GM12878 (cell line): ENCODE results near the gene HSP90AB1. TPM values are rescaled to one million over a fixed set of nuclear protein-coding genes. Genes with fewer than 3 reads are reported as not detected.
A peak's percentile ranks its signal among the peaks of the same experiment; 100 is the strongest.

Experiments used
- BHLHE40 ChIP-seq, 2 experiments: fragments of 450-650 bp in 1 of 2; IDR thresholded peaks; 2 replicates each; pipeline ENCODE4 v1.6.1; 2011 to 2017; ENCODE audit warnings: low read depth in 2 of 2, borderline replicate concordance in 1 of 2, improper control_type of control experiment in 1 of 2, low read length in 1 of 2, mild to moderate bottlenecking in 1 of 2
- E2F8 ChIP-seq: fragments of 450-650 bp; IDR thresholded peaks from 2 replicates; pipeline ENCODE4 v1.6.1; 2018; ENCODE audit warnings: mild to moderate bottlenecking, low read depth, moderate library complexity; ENCODE audit not compliant: partially characterized antibody
- EP300 ChIP-seq, 2 experiments: fragments of 150-350 bp in 1 of 2; IDR thresholded peaks; 2 replicates each; pipeline ENCODE4 v1.6.1; 2011 to 2012; ENCODE audit warnings: low read depth in 2 of 2, low read length in 2 of 2, borderline replicate concordance in 1 of 2, improper control_type of control experiment in 1 of 2, inconsistent platforms in 1 of 2; ENCODE audit not compliant: control insufficient read depth in 1 of 2
- ETV6 ChIP-seq, 2 experiments: fragments of 450-650 bp in 1 of 2; IDR thresholded peaks in 1 of 2; conservative IDR thresholded peaks in 1 of 2; 2 replicates each; pipeline ENCODE4 v1.6.1; 2014; ENCODE audit warnings: antibody characterized with exemption in 1 of 2, borderline replicate concordance in 1 of 2, low read depth in 1 of 2, mild to moderate bottlenecking in 1 of 2, moderate library complexity in 1 of 2
- MEF2B ChIP-seq: fragments of 450-650 bp; IDR thresholded peaks from 2 replicates; pipeline ENCODE4 v1.6.1; 2018; ENCODE audit warnings: mild to moderate bottlenecking, moderate library complexity; ENCODE audit not compliant: partially characterized antibody, poor library complexity, severe bottlenecking
- NFIC ChIP-seq: IDR thresholded peaks from 2 replicates; pipeline ENCODE4 v1.6.1; 2012; ENCODE audit warnings: low read depth, mild to moderate bottlenecking, inconsistent platforms, low read length, moderate library complexity
- NR2C1 ChIP-seq: fragments of 450-650 bp; IDR thresholded peaks from 2 replicates; pipeline ENCODE4 v1.6.1; 2017; ENCODE audit warnings: antibody characterized with exemption, mild to moderate bottlenecking, moderate library complexity
- NR2F1 ChIP-seq: fragments of 450-650 bp; conservative IDR thresholded peaks from 2 replicates; pipeline ENCODE4 v1.6.1; 2017; ENCODE audit warnings: mild to moderate bottlenecking
- POU2F2 ChIP-seq: IDR thresholded peaks from 3 replicates; pipeline ENCODE4 v1.6.1; 2011; ENCODE audit warnings: low read depth, mild to moderate bottlenecking, low read length, borderline replicate concordance
- RELA ChIP-seq: fragments of 450-650 bp; IDR thresholded peaks from 2 replicates; pipeline ENCODE4 v1.8.0; 2014; ENCODE audit warnings: borderline replicate concordance; ENCODE audit not compliant: partially characterized antibody
- SPI1 ChIP-seq: IDR thresholded peaks from 2 replicates; pipeline ENCODE4 v1.6.1; 2011; ENCODE audit warnings: low read depth, mild to moderate bottlenecking, low read length, moderate library complexity, borderline replicate concordance; ENCODE audit not compliant: insufficient read depth
- TCF12 ChIP-seq: IDR thresholded peaks from 2 replicates; pipeline ENCODE4 v1.6.1; 2011; ENCODE audit warnings: low read depth, mild to moderate bottlenecking, low read length
- ZNF384 ChIP-seq: IDR thresholded peaks from 2 replicates; pipeline ENCODE4 v1.6.1; 2012; ENCODE audit warnings: low read depth, mild to moderate bottlenecking, low read length, improper control_type of control experiment, borderline replicate concordance
- ZNF592 ChIP-seq: fragments of 450-650 bp; IDR thresholded peaks from 2 replicates; pipeline ENCODE4 v1.6.1; 2017; ENCODE audit warnings: mild to moderate bottlenecking, moderate library complexity
- ZNF687 ChIP-seq: fragments of 450-650 bp; IDR thresholded peaks from 2 replicates; pipeline ENCODE4 v1.6.1; 2017; ENCODE audit warnings: mild to moderate bottlenecking, moderate library complexity
- polyA plus RNA-seq, 11 experiments: library from polyadenylated mRNA; depleted of rRNA in 4 of 11; unstranded in 6 of 11; stranded (reverse) in 5 of 11; fragments of >200 nt; fragmentation: Nextera tagmentation in 4 of 11; fragmentation: Illumina TruSeq in 1 of 11; extraction: Ambion mirVana in 4 of 11; extraction: Trizol in 1 of 11; gene quantifications; 1 replicate in 1 of 11; 2 replicates in 10 of 11; pipeline versions ENCODE4 v1.2.1 to v1.2.3, GENCODE V29; 2011 to 2016; ENCODE audit warnings: inconsistent platforms in 2 of 11, missing spikeins in 2 of 11, low read depth in 1 of 11
- total RNA-seq, 4 experiments: library from RNA; depleted of rRNA in 3 of 4; stranded (reverse); fragments of >200 nt in 3 of 4; fragmentation: Illumina TruSeq in 1 of 4; extraction: Trizol in 1 of 4; gene quantifications; 2 replicates each; pipeline versions ENCODE4 v1.2.1 to v1.2.3, GENCODE V29; 2013 to 2021

HSP90AB1 gene
- total and polyA plus RNA-seq, 10 of the 15 experiments (the other 5 are each of a cell fraction or from before 2014, with no cell fraction given), result 988 to 1,682 (median 1,146) TPM

- peak; percentile 86 for TF ChIP-seq ZNF592
- peak; percentile 65 for TF ChIP-seq MEF2B
- TF ChIP-seq BHLHE40 (IDR thresholded peaks at IDR 0.05; ENCODE audit: borderline replicate concordance in 1 of 2, low read depth in 2 of 2, low read length in 1 of 2), result peak; percentile 55 to 60; a peak in 1 of 4 replicates
- peak; percentile 94 for TF ChIP-seq ZNF687
- TF ChIP-seq RELA, result no peak
- peak; percentile 62; the same call in 1 of the 2 replicates for TF ChIP-seq ZNF384
- TF ChIP-seq POU2F2, result peak; percentile 33; the same call in 1 of the 3 replicates
- TF ChIP-seq EP300 (IDR thresholded peaks at IDR 0.05; ENCODE audit: borderline replicate concordance in 1 of 2, control insufficient read depth in 1 of 2, low read depth in 2 of 2, low read length in 2 of 2), result peak in 1 of 2 experiments; percentile 78; a peak in 1 of 4 replicates
- TF ChIP-seq ETV6 (conservative IDR thresholded peaks at IDR 0.05 in 1 of 2, IDR thresholded peaks at IDR 0.05 in 1 of 2; ENCODE audit: borderline replicate concordance in 1 of 2, low read depth in 1 of 2), result 0 out of 4 replicates have a peak, but pooled peaks of 1 of the 2 experiments have one; percentile 14
- TF ChIP-seq TCF12, result peak; percentile 19; the same call in 1 of the 2 replicates
- peak; percentile 78 for TF ChIP-seq NR2F1
- TF ChIP-seq NFIC, result no peak
- TF ChIP-seq E2F8, result peak; percentile 3
- TF ChIP-seq SPI1, result 0 out of 2 replicates have a peak, but pooled peaks have one; percentile 2
- peak; percentile 50 for TF ChIP-seq NR2C1
These were observed 11.5 kb downstream of the HSP90AB1 start (continued) for GRCh38 chr6:44258325-44258863.
